Ascending aorta (tissue), 2 donors: ENCODE measurements around the gene CIROP. TPM values are rescaled to one million over a fixed set of nuclear protein-coding genes. Genes with fewer than 3 reads are reported as not detected.

Source experiments
- DNase-seq, 2 donors: peaks; one replicate each; pipeline ENCODE4 v3.0.0-alpha.2; 2019; ENCODE audit warnings: low spot score in 2 of 2
- H3K27ac ChIP-seq, 2 donors: fragments of 200-600 bp; sonication (generic); one replicate each; pipeline ENCODE4 v1.5.1; 2016 to 2017; ENCODE audit warnings: mild to moderate bottlenecking in 1 of 2
- H3K27me3 ChIP-seq: fragments of 200-600 bp; sonication (generic); one replicate; pipeline ENCODE4 v1.5.1; 2017
- H3K36me3 ChIP-seq, 2 donors: fragments of 200-600 bp; sonication (generic); one replicate each; pipeline ENCODE4 v1.5.1; 2016
- H3K4me1 ChIP-seq, 2 donors: fragments of 200-600 bp; sonication (generic); one replicate each; pipeline ENCODE4 v1.5.1; 2016 to 2017; ENCODE audit warnings: mild to moderate bottlenecking in 1 of 2
- H3K4me3 ChIP-seq, 2 donors: fragments of 200-600 bp; sonication (generic); one replicate each; pipeline ENCODE4 v1.5.1; 2016 to 2017; ENCODE audit warnings: mild to moderate bottlenecking in 1 of 2
- H3K9me3 ChIP-seq, 2 donors: fragments of 200-600 bp; sonication (generic); one replicate each; pipeline ENCODE4 v1.5.1; 2016
- CTCF ChIP-seq, 3 experiments: fragments of 200-600 bp in 2 of 3; fragments of 450-650 bp in 1 of 3; sonication (generic) in 2 of 3; IDR thresholded peaks; one replicate each; pipeline ENCODE4 v1.5.1; 2016 to 2019; ENCODE audit warnings: antibody characterized with exemption in 3 of 3, mild to moderate bottlenecking in 1 of 3, moderate library complexity in 1 of 3
- intact Hi-C: fragments of 100-400 bp; cut with DNase I; formaldehyde crosslinking; loops from one replicate; pipeline ENCODE4 v1.15.1; 2023
- total RNA-seq: library from RNA; depleted of rRNA; stranded (reverse); fragments of >200 nt; gene quantifications from one replicate; pipeline ENCODE4 v1.1.0, GENCODE V29; 2016

Gene CIROP
- total RNA-seq, 1 donor from 2014 or later: not detected

- Histone ChIP-seq H3K36me3 (peaks cover 45 to 72% of the 10 kb centered on the region in 2 donors), H3K27me3 (no peaks in the 10 kb centered on the region), H3K4me1 (peaks cover 0 to 1% of the 10 kb centered on the region in 2 donors), H3K9me3 (no peaks in the 10 kb centered on the region), H3K27ac (no peak overlapping the region), H3K4me3 (no peak overlapping the region)
- no peak for TF ChIP-seq CTCF (IDR thresholded peaks at IDR 0.05)
- intact Hi-C loops: no loop called here
- DNase-seq: no peak
These were observed 32.5 kb upstream of the CIROP start for GRCh38 chr14:23137192-23137812.

GRCh38 chr14:23136566-23137133 lies 31.9 kb upstream of the CIROP start:
- no peak for TF ChIP-seq CTCF (IDR thresholded peaks at IDR 0.05)
- DNase-seq: no peak
- H3K4me3 ChIP-seq: no peak overlapping the region
- intact Hi-C loops: no loop called here
- H3K36me3 ChIP-seq: peaks cover 47 to 78% of the 10 kb centered on the region in 2 donors
- H3K4me1 ChIP-seq: no peaks in the 10 kb centered on the region
- H3K27me3 ChIP-seq: no peaks in the 10 kb centered on the region
- H3K9me3 ChIP-seq: no peaks in the 10 kb centered on the region
- H3K27ac ChIP-seq: no peak overlapping the region

- Histone ChIP-seq H3K4me3 (no peak overlapping the region), H3K27ac (no peak overlapping the region), H3K27me3 (no peaks in the 10 kb centered on the region), H3K36me3 (peaks cover 51 to 79% of the 10 kb centered on the region in 2 donors), H3K4me1 (no peaks in the 10 kb centered on the region), H3K9me3 (no peaks in the 10 kb centered on the region)
- DNase-seq: no peak
- no peak for TF ChIP-seq CTCF (IDR thresholded peaks at IDR 0.05)
- intact Hi-C loops: no loop called here
These were observed 28.2 kb upstream of the CIROP start for GRCh38 chr14:23132970-23133369.

- intact Hi-C loops: no loop called here
- DNase-seq: no peak
- TF ChIP-seq CTCF (IDR thresholded peaks at IDR 0.05): no peak
- Histone ChIP-seq H3K36me3 (peaks cover 50 to 79% of the 10 kb centered on the region in 2 donors), H3K9me3 (no peaks in the 10 kb centered on the region), H3K27ac (no peak overlapping the region), H3K4me1 (no peaks in the 10 kb centered on the region), H3K4me3 (no peak overlapping the region), H3K27me3 (no peaks in the 10 kb centered on the region)
These were observed 26.7 kb upstream of the CIROP start for GRCh38 chr14:23131482-23131881.

GRCh38 chr14:23130871-23131270 lies 26.1 kb upstream of the CIROP start:
- no peaks in the 10 kb centered on the region for H3K27me3 ChIP-seq
- peaks cover 0 to 4% of the 10 kb centered on the region in 2 donors for H3K4me1 ChIP-seq
- no peaks in the 10 kb centered on the region for H3K9me3 ChIP-seq
- TF ChIP-seq CTCF (IDR thresholded peaks at IDR 0.05): no peak
- H3K36me3 ChIP-seq: peaks cover 45 to 78% of the 10 kb centered on the region in 2 donors
- intact Hi-C loops: no loop called here
- no peak overlapping the region for H3K4me3 ChIP-seq
- no peak for DNase-seq
- H3K27ac ChIP-seq: no peak overlapping the region
